Activated CD8-positive, alpha-beta memory T cell treated with anti-CD3 and anti-CD28 coated beads, Interleukin-2, amount 10 ng/mL, durations not matched to agents 7 days and 5 days (primary cell): ENCODE data around the gene SLCO3A1. TPM values are rescaled to one million over a fixed set of nuclear protein-coding genes. Genes with fewer than 3 reads are reported as not detected.

ENCODE experiments used
- ATAC-seq: fragments of 150-1000 bp; cut with Tn5 transposase; one replicate; pipeline ENCODE4 v1.10.0; 2021; ENCODE audit warnings: moderate library complexity
- CTCF ChIA-PET: fragments of 350-600 bp; sonication (Branson Sonifier 250); formaldehyde crosslinking; loops from one replicate; lab custom pipeline; 2021; ENCODE audit warnings: antibody characterized with exemption; lab: Charles Lee
- DNase-seq: peaks from one replicate; pipeline ENCODE4 v3.0.0-alpha.2; 2020
- H3K27ac Mint-ChIP-seq: one replicate; pipeline ENCODE4 v1.8.0; 2021; ENCODE audit warnings: mild to moderate bottlenecking, mixed read lengths
- H3K27me3 Mint-ChIP-seq: one replicate; pipeline ENCODE4 v1.8.0; 2021; ENCODE audit warnings: mixed read lengths
- H3K36me3 Mint-ChIP-seq: one replicate; pipeline ENCODE4 v1.8.0; 2021; ENCODE audit warnings: mild to moderate bottlenecking, mixed read lengths
- H3K4me1 Mint-ChIP-seq: one replicate; pipeline ENCODE4 v1.8.0; 2021; ENCODE audit warnings: mixed read lengths
- H3K4me3 Mint-ChIP-seq: one replicate; pipeline ENCODE4 v1.8.0; 2021; ENCODE audit warnings: mild to moderate bottlenecking, moderate library complexity, mixed read lengths
- H3K9me3 Mint-ChIP-seq: one replicate; pipeline ENCODE4 v1.8.0; 2022; ENCODE audit warnings: low read depth, mixed read lengths
- total RNA-seq, 2 experiments: library from RNA; stranded (reverse); gene quantifications; one replicate each; pipeline ENCODE4 v1.2.3, GENCODE V29; 2021

Gene SLCO3A1
- total RNA-seq, 2 experiments from 2014 or later: 20.8 to 32.0 TPM

- no peaks in the 10 kb centered on the region for H3K27me3 Mint-ChIP-seq
- ATAC-seq (no peak), DNase-seq (no peak)
- peaks cover 4% of the 10 kb centered on the region for H3K9me3 Mint-ChIP-seq
- CTCF ChIA-PET: no interaction called here
- peaks cover 10% of the 10 kb centered on the region for H3K4me1 Mint-ChIP-seq
- no peak overlapping the region for H3K4me3 Mint-ChIP-seq
- no peak overlapping the region for H3K27ac Mint-ChIP-seq
- H3K36me3 Mint-ChIP-seq: peaks cover 26% of the 10 kb centered on the region
These were observed 268.8 kb downstream of the SLCO3A1 start for GRCh38 chr15:92122259-92122658.

- ATAC-seq (no peak), DNase-seq (no peak)
- Mint-ChIP-seq H3K27ac (peak overlapping the region; percentile 8), H3K27me3 (no peaks in the 10 kb centered on the region), H3K4me1 (peaks cover 10% of the 10 kb centered on the region), H3K9me3 (peaks cover 4% of the 10 kb centered on the region), H3K36me3 (peaks cover 29% of the 10 kb centered on the region), H3K4me3 (no peak overlapping the region)
- CTCF ChIA-PET: no interaction called here
These were observed 270.6 kb downstream of the SLCO3A1 start for GRCh38 chr15:92123962-92124656.

- CTCF ChIA-PET: no interaction called here
- H3K4me1 Mint-ChIP-seq: peaks cover 10% of the 10 kb centered on the region
These were observed 271.1 kb downstream of the SLCO3A1 start for GRCh38 chr15:92124657-92125010.

GRCh38 chr15:92128788-92129187, 275.3 kb downstream of the SLCO3A1 start:
- Mint-ChIP-seq H3K4me3 (no peak overlapping the region), H3K4me1 (no peaks in the 10 kb centered on the region), H3K9me3 (no peaks in the 10 kb centered on the region), H3K27me3 (no peaks in the 10 kb centered on the region), H3K36me3 (peaks cover 3% of the 10 kb centered on the region), H3K27ac (no peak overlapping the region)
- ATAC-seq (no peak), DNase-seq (peak; percentile 19)
- CTCF ChIA-PET: interaction anchor here (1.1 kb wide), 2 partner anchors 31 to 882 kb away, joined by 3 to 4 read pairs; no protein-coding TSS in a partner anchor

More at GRCh38 chr15:92124657-92125010, 271.1 kb downstream of the SLCO3A1 start:
- no peak for DNase-seq
- no peak for ATAC-seq
- H3K27ac Mint-ChIP-seq: no peak overlapping the region
- H3K27me3 Mint-ChIP-seq: no peaks in the 10 kb centered on the region
- peaks cover 29% of the 10 kb centered on the region for H3K36me3 Mint-ChIP-seq
- H3K9me3 Mint-ChIP-seq: peaks cover 4% of the 10 kb centered on the region
- no peak overlapping the region for H3K4me3 Mint-ChIP-seq

- no peaks in the 10 kb centered on the region for H3K4me1 Mint-ChIP-seq
- H3K9me3 Mint-ChIP-seq: no peaks in the 10 kb centered on the region
- peaks cover 3% of the 10 kb centered on the region for H3K36me3 Mint-ChIP-seq
- no peak overlapping the region for H3K27ac Mint-ChIP-seq
- DNase-seq (no peak), ATAC-seq (no peak)
- H3K4me3 Mint-ChIP-seq: no peak overlapping the region
- CTCF ChIA-PET: no interaction called here
- H3K27me3 Mint-ChIP-seq: no peaks in the 10 kb centered on the region
These were observed 276.7 kb downstream of the SLCO3A1 start for GRCh38 chr15:92130244-92130643.

GRCh38 chr15:92130906-92131305, 277.4 kb downstream of the SLCO3A1 start:
- CTCF ChIA-PET: no interaction called here
- no peak for ATAC-seq
- H3K4me3 Mint-ChIP-seq: no peak overlapping the region
- no peaks in the 10 kb centered on the region for H3K9me3 Mint-ChIP-seq
- H3K27me3 Mint-ChIP-seq: no peaks in the 10 kb centered on the region
- DNase-seq: no peak
- H3K27ac Mint-ChIP-seq: no peak overlapping the region
- peaks cover 3% of the 10 kb centered on the region for H3K36me3 Mint-ChIP-seq
- no peaks in the 10 kb centered on the region for H3K4me1 Mint-ChIP-seq

GRCh38 chr15:92132982-92133755, 279.7 kb downstream of the SLCO3A1 start:
- no peak overlapping the region for H3K27ac Mint-ChIP-seq
- DNase-seq (no peak), ATAC-seq (no peak)
- no peaks in the 10 kb centered on the region for H3K4me1 Mint-ChIP-seq
- peaks cover 2% of the 10 kb centered on the region for H3K9me3 Mint-ChIP-seq
- H3K4me3 Mint-ChIP-seq: no peak overlapping the region
- no peaks in the 10 kb centered on the region for H3K27me3 Mint-ChIP-seq
- peaks cover 4% of the 10 kb centered on the region for H3K36me3 Mint-ChIP-seq
- CTCF ChIA-PET: no interaction called here

- CTCF ChIA-PET: no interaction called here
- no peaks in the 10 kb centered on the region for H3K27me3 Mint-ChIP-seq
- H3K9me3 Mint-ChIP-seq: peaks cover 2% of the 10 kb centered on the region
- H3K36me3 Mint-ChIP-seq: peaks cover 2% of the 10 kb centered on the region
- H3K4me1 Mint-ChIP-seq: no peaks in the 10 kb centered on the region
- no peak overlapping the region for H3K27ac Mint-ChIP-seq
- H3K4me3 Mint-ChIP-seq: no peak overlapping the region
- DNase-seq: no peak
- ATAC-seq: no peak
These were observed 287.3 kb downstream of the SLCO3A1 start for GRCh38 chr15:92140796-92141195.

- Mint-ChIP-seq H3K27ac (no peak overlapping the region), H3K9me3 (peaks cover 2% of the 10 kb centered on the region), H3K27me3 (no peaks in the 10 kb centered on the region), H3K4me3 (no peak overlapping the region), H3K36me3 (peaks cover under 1% of the 10 kb centered on the region), H3K4me1 (no peaks in the 10 kb centered on the region)
- ATAC-seq (no peak), DNase-seq (no peak)
- CTCF ChIA-PET: no interaction called here
These were observed 288.1 kb downstream of the SLCO3A1 start for GRCh38 chr15:92141607-92142006.

- CTCF ChIA-PET: no interaction called here
- ATAC-seq: no peak
- H3K36me3 Mint-ChIP-seq: no peaks in the 10 kb centered on the region
- no peaks in the 10 kb centered on the region for H3K27me3 Mint-ChIP-seq
- no peak overlapping the region for H3K27ac Mint-ChIP-seq
- no peaks in the 10 kb centered on the region for H3K9me3 Mint-ChIP-seq
- H3K4me1 Mint-ChIP-seq: no peaks in the 10 kb centered on the region
- DNase-seq: peak; percentile 33
- H3K4me3 Mint-ChIP-seq: no peak overlapping the region
These were observed 289.0 kb downstream of the SLCO3A1 start for GRCh38 chr15:92142242-92143232.

GRCh38 chr15:92143765-92144164, 290.3 kb downstream of the SLCO3A1 start:
- H3K9me3 Mint-ChIP-seq: no peaks in the 10 kb centered on the region
- H3K36me3 Mint-ChIP-seq: no peaks in the 10 kb centered on the region
- ATAC-seq (no peak), DNase-seq (peak; percentile 9)
- CTCF ChIA-PET: interaction anchor here (0.5 kb wide), 1 partner anchor 451 kb away, joined by 3 read pairs; no protein-coding TSS in a partner anchor
- H3K4me3 Mint-ChIP-seq: no peak overlapping the region
- H3K27ac Mint-ChIP-seq: no peak overlapping the region
- no peaks in the 10 kb centered on the region for H3K27me3 Mint-ChIP-seq
- H3K4me1 Mint-ChIP-seq: no peaks in the 10 kb centered on the region

- H3K36me3 Mint-ChIP-seq: no peaks in the 10 kb centered on the region
- CTCF ChIA-PET: no interaction called here
These were observed 293.1 kb downstream of the SLCO3A1 start for GRCh38 chr15:92146511-92147150.

GRCh38 chr15:92149029-92149428, 295.5 kb downstream of the SLCO3A1 start:
- H3K4me3 Mint-ChIP-seq: no peak overlapping the region
- ATAC-seq: no peak
- H3K27ac Mint-ChIP-seq: no peak overlapping the region
- H3K36me3 Mint-ChIP-seq: no peaks in the 10 kb centered on the region
- no peaks in the 10 kb centered on the region for H3K9me3 Mint-ChIP-seq
- no peaks in the 10 kb centered on the region for H3K27me3 Mint-ChIP-seq
- no peaks in the 10 kb centered on the region for H3K4me1 Mint-ChIP-seq
- CTCF ChIA-PET: interaction anchor here (0.9 kb wide), 1 partner anchor 443 kb away, joined by 3 read pairs; no protein-coding TSS in a partner anchor
- no peak for DNase-seq

More at GRCh38 chr15:92146511-92147150, 293.1 kb downstream of the SLCO3A1 start:
- H3K4me3 Mint-ChIP-seq: no peak overlapping the region
- no peaks in the 10 kb centered on the region for H3K4me1 Mint-ChIP-seq
- H3K27me3 Mint-ChIP-seq: no peaks in the 10 kb centered on the region
- H3K9me3 Mint-ChIP-seq: no peaks in the 10 kb centered on the region
- no peak for ATAC-seq
- no peak overlapping the region for H3K27ac Mint-ChIP-seq
- DNase-seq: no peak
